SK-N-SH treated with all-trans-retinoic acid at 6 μM for 48 hours (cell line): ENCODE measurements around the gene RAPGEFL1.

Experiments used
- ARNTL ChIP-seq: fragments of 450-650 bp; formaldehyde crosslinking; IDR thresholded peaks from 2 replicates; pipeline ENCODE4 v1.5.0; 2020; ENCODE audit warnings: low read depth, mild to moderate bottlenecking, moderate library complexity, borderline replicate concordance
- CSDC2 ChIP-seq: fragments of 250-450 bp; sonication (Bioruptor Pico); IDR thresholded peaks from 2 replicates; pipeline ENCODE4 v1.5.0; 2020; ENCODE audit warnings: mild to moderate bottlenecking, moderate library complexity
- GLIS3 ChIP-seq: fragments of 250-450 bp; sonication (Bioruptor Pico); IDR thresholded peaks from 2 replicates; pipeline ENCODE4 v1.5.0; 2020; ENCODE audit warnings: mild to moderate bottlenecking, moderate library complexity
- ISL1 ChIP-seq: fragments of 250-450 bp; sonication (Bioruptor Pico); IDR thresholded peaks from 2 replicates; pipeline ENCODE4 v2.1.2; 2022; ENCODE audit warnings: mild to moderate bottlenecking, moderate library complexity
- SNAI2 ChIP-seq: fragments of 250-450 bp; sonication (Bioruptor Pico); IDR thresholded peaks from 2 replicates; pipeline ENCODE4 v1.5.0; 2020; ENCODE audit warnings: mild to moderate bottlenecking, moderate library complexity
- TCF4 ChIP-seq: fragments of 250-450 bp; sonication (Bioruptor Pico); IDR thresholded peaks from 2 replicates; pipeline ENCODE4 v1.8.0; 2021; ENCODE audit warnings: mild to moderate bottlenecking, moderate library complexity, borderline replicate concordance
- ZNF565 ChIP-seq: fragments of 450-650 bp; formaldehyde crosslinking; conservative IDR thresholded peaks from 2 replicates; pipeline ENCODE4 v1.5.0; 2020; ENCODE audit warnings: low read depth, mild to moderate bottlenecking, moderate library complexity

DNA sequence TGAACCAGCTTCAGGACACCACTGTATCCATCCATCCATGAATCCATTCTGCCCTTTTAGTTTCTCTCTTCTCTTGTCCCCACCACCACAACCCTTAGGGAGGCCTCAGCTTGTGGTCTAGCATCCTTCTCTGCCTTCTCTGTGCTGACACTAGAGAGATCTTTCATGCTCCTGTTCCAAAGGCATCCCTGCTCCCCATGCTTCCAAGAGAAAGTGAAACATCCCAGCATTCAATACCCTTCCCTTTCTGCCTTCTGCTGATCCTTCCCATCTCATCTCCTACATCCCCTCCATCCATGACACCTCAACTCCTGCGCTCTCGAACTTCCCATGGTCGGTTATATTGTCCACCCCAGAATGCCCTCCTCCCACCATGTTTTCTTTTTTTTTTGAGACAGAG is 10.0 kb downstream of the RAPGEFL1 start:
- TF ChIP-seq ARNTL (CRISPR knock-in tag) = no peak
- no peak for TF ChIP-seq ISL1 (CRISPR knock-in tag)
- no peak for TF ChIP-seq TCF4 (CRISPR knock-in tag)
- no peak for TF ChIP-seq CSDC2 (CRISPR knock-in tag)
- no peak for TF ChIP-seq SNAI2 (CRISPR knock-in tag)
- no peak for TF ChIP-seq GLIS3 (CRISPR knock-in tag)
- no peak for TF ChIP-seq ZNF565 (CRISPR knock-in tag)
